NCI-H1436 (cell line): ENCODE data around the gene LRG1.
A peak's percentile ranks its signal among the peaks of the same experiment; 100 is the strongest.

Experiments
- DNase-seq: peaks from one replicate; lab custom pipeline; 2025; lab: John Stamatoyannopoulos, UW

LRG1 gene, protein sequence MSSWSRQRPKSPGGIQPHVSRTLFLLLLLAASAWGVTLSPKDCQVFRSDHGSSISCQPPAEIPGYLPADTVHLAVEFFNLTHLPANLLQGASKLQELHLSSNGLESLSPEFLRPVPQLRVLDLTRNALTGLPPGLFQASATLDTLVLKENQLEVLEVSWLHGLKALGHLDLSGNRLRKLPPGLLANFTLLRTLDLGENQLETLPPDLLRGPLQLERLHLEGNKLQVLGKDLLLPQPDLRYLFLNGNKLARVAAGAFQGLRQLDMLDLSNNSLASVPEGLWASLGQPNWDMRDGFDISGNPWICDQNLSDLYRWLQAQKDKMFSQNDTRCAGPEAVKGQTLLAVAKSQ

DNA sequence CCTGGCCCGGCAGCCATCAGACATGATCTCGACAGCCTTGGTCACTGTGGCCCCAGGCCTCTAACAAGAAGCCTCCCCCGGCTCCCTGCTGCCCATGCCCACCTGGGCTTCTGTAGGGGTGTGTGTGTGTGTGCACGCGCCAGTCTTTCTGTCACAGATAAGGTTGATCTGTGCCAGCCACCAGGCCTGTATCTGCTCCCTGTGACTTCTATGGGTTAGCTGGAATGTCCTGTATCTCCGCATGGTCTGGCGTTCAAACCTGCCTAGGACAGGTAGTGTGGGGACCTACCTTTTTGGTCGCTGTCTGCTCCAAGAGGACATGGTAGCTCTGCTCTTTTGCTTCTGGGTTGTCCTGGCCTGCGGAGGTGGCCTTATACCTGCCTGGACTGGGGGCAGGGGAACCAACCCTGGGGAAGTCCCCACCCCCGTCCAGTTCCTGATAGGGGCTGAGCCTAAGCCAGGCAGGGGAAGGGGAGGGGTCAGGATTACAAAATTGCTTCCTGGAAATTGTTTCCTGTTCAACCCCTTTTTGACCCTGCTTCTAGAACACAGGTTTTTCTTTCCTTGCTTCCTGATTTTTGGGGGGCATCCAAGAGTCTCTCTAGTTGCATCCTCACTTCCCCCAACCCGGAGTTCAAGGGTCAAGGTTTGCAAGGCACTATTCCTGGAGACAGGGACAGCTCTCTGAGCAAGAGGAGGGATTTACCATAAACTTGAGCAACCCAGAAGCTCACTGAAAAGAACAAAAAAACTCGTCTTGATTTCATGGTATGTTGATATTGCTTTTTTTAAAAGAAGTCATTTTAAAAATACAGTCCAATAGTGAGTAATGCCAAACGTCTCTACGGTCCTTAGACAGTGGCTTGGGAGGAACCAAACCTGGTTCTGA is at the start of gene LRG1:
Gene LRG1 (minus strand): TSS at position 344 of the 889 bp plus-strand sequence. CDS start 23 bp downstream, at position 321.
- DNase-seq: no peak

DNA sequence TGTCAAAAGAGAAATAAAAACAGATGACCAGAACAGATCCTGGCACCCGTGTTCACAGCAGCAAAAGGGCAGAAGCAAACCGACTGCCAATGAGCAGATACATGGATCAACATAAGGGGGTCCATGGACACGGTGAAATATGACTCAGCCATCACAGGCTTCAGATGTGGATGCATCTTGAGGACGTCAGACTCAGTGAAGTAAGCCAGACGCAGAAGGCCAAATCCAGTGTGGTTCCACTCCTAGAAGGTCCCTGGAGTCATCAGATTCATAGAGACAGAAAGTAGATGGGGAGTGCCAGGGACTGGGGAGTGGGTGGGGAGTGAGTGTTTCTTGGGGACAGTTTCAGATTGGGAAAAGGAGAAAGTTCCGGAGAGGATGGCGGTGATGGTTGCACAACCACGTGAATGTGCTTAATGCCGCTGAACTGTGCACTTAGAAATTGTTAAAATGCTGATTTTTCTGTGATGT is 48.5 kb upstream of the LRG1 start:
- DNase-seq: no peak

DNA sequence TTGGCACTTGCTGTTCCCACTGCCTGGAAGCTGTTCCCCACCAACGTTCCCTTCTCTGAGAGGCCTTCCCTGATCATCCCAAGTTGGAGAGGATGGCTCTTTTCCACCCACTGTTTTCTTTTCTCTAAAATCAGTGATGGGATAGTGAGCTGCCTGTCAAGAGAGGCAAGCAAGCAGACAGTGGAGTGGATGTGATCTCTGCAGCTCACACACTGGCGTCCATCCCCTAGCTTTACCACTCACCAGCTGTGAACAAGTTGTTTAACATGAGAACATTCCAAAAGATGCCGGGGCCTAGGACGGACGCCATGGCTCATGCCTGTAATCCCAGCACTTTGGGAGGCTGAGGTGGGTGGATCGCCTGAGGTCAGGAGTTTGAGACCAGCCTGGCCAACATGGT is 47.7 kb upstream of the LRG1 start:
- no peak for DNase-seq

DNA sequence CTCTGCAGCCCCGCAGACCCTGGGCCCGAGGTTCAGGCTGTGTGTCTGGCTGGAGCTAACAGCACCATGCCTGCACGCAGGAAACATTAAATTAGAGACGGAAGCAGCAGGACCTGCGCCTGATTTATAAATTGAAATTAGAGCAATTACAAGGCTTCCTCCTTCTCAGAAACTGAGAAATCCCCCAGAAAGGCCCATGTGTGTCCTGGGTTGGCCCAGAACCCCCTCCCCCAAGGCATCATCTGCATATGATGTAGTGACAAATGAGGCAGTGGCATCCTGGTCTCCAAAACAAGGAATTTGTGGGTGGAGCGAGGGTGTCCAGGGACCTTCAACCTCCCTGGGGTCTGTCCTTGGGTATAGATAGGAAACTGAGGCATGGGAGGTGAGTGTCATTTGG is 46.9 kb upstream of the LRG1 start:
- no peak for DNase-seq

DNA sequence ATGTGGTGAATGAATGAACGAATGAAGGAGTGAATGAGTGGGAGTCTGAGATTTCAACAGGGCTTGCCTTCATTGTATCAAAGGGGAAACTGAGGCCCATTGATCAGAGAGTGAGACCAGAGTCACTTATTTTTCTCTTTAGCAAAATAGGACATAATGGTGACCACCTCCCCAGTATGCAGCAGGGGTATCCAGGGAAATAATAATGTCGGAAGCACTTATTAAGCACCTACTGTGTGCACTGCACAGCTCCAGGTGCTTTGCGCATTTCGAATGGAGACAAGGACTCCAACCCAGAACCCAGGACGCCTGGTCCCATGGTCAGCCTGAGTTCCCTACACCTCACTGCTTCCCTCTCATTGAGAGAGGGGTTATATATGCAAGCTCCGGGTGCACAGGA is 46.4 kb upstream of the LRG1 start:
- no peak for DNase-seq

DNA sequence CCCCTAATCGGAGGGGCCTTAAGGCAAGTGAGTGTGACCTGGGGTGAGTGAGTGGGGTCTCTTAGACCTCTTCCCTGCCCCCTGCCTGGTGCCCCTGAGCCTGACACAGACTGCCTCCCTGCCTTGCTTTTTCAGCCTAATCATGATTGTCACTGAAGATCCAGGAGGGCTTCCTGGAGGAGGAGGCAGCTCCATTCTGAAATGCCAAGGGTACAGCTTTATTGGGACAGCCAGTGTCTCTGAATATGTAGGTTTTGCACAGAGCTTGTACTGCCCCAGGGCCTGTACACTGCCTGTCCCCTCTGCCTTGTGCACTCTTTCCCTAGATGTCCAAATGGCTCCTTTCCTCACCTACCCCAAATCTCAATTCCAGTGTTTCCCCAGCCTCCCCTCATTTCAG is 45.7 kb upstream of the LRG1 start:
- DNase-seq: no peak

DNA sequence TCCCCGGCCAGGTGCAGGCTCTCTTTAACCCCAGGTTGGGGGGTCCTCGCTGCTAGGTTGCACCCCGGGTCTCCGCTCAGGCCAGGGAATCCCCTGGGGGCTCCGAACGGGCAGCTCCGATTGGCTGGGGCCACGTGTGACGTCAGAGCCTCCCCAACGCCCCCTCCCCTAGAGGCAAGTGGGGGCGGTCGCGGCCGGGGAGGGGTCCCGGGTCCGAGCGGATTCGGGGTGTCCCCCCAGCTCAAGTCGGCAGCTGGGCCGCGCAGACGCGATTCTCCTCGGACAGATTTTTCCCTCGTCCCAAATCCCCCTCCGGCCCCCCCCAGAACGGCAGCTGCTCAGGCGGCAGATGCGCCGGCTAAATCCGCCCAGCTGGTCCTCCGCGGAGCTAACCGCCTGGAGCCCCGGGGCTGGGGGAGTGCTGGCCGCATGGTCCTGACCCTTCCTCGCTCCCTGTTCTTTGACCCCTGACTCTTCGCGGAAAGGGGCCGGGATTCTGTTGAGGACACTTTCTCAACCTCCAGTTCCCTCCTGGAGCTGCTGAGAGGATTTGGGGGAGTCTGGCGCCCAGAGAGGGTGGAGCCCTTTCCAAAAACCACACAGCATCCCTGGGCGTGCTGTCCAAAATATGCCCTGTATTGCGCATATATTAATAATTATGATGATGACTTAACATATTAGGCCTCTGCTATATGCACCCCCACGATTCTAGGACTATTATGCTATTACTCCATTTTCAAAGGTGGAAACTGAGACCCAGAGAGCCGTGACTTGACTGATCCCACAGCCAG is 45.0 kb upstream of the LRG1 start:
- no peak for DNase-seq

DNA sequence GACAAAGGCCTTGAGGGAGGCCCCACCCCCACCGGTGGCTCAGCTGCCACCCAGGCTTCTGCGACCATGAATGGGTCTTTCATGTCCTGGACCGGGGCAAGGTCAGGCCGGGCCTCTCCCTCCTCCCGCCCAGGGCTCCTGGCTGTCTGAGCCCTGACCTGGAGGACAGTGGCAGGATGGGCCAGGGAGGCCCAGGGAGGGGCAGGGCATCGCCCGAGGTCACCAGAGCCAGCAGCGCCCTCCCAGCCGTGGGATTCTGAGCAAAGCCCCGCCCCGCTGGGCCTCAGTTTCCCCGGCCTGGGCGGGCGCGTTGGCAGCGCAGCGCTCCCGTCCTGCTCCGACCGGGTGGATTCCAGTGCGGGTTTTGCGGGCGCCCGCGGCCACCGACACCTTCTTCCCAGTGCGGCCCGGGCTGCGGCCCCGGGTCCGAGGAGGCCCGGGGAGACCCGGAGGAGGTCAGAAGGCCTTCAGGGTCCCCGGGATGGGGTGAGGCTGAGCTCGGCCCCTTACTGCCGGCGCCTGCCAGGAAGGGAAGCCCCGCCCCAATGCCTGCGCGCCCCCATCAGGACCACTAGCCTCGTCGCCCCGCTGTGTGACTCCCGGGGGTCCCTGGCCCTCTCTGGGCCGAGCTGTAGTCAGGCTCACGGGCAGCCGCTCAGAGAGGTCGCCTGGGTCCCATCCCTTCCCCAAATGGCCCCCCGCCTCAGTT is 44.3 kb upstream of the LRG1 start:
- no peak for DNase-seq

DNA sequence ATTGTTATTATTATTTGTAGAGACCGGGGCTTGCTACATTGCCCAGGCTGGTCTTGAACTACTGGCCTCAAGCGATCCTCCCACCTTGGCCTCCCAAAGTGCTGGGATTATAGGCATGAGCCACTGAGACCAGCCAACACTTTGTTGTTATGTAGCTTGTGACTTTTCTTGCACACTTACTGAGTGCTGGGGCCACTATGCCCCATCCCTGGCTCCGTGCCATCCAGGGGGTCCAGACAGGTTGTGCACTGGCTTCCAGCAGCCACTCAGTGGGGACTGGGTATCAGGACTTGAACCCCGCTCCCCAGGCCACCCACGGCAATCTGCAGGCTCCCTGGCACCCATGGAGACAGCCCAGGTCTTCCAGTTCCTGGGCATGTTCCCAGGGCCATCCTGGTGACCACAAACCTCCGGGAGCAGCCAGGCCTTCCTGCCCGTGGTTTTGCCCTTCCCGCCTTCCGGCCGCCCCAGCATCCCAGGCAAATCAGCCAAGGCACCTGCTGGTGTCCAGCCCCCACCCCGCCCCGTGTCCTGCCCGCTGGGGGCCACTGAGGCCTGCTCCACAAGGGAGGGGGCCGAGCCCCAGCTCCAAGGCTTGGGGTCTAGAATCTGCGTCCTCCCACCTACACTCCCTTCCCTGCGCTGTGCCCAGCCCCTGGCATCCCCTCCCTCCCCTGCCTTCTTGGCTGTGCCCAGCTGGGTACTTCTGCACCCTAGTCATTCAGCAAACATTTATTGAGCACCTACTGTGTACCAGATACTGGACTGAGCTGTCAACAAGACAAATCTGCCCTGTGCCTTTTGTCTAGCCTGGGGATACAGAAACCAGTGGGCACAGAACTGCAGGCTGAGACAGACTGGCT is 43.4 kb upstream of the LRG1 start:
- no peak for DNase-seq

DNA sequence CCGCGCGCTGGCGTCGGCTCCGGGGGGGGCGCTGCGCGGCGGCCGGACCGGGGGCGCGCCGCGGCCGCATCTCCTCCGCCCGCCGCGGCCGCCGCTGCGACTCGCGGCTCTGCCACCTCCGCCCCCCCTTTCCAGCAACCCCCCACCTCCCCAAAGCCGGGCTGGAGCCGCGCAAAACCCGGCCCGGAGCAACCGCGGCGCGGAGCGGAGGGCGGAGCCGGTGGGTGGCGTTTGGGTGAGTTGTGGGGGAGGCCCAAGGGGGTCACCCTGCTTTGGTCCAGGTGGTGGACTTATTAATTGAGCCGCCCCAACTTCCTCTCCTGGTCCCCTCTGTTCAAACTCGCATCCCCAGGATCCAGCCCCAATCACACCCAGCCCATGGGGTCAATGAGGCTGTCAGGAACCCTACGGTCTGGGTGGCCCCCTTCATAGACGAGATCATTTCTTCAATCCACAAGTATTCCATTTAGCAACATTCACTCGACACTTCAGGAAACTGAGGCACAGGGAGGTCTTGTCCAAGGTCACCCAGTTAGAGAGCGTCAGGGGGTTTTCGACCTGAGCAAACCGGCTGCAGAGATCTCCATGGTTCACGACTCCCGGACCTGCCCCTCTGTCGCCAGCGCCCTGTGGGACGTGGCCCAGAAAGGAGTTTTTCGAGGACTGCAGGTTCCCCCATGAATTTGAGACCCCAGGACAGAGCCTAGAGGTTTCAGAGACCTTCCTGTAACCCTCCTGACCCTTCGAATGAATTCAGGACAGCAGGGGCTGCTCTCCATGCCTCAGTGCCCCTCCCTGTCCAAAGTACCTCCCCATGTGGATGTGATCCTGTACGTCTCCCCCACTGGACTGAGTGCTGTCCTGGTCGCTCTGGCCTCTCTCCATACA is 42.1 kb upstream of the LRG1 start:
- peak; percentile 22 for DNase-seq

DNA sequence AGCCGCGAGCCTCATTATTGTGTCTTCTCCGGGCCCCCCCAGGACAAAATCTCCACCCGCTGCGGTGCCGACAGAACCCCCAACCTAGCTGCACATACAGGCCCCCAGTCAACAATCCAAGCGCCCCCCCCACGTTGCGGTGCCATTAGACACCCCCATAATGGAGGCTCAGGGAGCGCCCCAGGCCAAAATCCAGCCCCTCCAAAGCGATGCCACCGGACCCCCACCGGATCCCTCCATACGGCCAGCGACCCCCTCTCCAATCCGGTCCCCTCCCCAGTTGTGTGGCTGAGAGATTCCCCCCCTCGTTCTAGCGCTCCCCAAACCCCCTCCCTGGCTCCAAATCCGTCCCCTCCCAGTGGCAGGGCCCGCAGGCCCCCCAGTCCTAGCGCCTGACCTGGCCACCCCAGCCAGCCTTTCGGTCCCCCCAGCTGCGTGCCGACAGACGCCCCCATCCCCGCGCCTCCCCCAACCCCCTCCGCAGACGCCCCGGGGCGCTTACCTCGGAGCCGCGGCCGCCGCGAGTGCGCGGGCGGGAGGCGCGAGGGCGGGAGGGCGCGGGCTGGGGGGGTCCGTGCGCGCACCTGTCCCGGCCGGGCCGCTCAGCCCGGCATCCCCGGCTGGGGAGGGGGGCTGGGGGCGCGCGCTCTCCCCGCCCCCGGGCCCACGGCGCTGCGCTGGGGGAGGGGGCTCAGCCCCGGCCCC is 41.3 kb upstream of the LRG1 start:
- no peak for DNase-seq

DNA sequence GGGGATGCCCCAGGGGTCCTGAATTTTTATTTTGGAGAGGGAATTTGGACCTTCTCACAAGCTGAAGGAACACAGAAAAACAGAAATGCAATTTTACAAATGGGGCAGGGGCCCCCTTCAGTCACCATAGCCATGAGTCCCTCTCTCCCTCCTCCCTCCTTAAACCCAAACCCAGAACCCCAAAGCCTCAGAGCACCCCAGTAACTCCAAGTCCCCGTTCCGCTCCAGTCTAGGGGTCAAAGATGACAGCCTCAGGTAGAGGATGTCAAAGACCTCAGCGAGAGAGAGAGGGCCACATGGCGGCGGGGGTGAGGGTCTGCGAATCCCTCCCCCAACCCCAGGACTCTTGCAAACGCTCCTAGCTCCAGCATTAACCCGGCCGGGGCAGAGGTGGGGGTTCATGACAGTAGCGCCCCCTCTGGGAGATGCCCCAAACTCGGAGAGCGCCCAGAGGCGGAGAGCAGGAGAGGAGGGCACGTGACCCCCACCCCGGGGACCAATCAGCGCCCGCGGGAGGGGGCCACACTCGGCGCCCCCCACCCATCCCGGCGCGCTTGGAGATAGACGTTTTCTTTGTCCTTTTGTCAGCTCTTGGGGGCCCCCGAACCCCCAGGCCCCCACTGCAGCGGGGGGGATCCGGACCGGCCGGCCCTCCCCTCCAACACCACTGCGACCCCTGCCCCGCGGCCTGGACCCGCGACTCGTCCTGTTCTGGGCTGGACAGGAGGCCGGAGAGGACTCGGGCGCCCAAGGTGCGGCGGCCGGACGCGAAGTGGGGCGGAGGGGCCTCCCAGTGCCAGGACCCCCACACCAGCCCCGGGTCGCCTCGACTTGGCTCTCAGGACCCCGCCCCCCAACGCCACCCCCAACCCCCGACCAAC is 40.4 kb upstream of the LRG1 start:
- no peak for DNase-seq

DNA sequence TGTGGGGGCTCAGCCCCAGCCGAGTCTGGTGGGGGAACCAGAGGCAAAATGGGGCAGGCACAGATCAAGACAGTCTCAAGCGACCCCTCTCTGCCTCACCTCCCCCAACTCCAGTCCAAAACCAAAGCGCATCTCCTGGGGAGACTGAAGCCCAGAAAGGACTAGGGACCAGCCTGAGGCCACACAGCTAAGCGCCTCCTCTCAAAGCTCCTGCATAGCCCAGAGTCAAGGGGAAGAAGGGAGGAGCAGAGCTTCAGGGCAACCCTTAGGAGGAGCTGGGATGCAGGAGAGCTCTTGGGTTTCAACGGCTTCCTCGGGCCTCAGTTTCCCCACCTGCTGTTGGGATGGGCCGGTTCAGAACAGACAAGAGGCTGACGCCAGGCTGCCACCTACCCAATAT is 39.6 kb upstream of the LRG1 start:
- no peak for DNase-seq

DNA sequence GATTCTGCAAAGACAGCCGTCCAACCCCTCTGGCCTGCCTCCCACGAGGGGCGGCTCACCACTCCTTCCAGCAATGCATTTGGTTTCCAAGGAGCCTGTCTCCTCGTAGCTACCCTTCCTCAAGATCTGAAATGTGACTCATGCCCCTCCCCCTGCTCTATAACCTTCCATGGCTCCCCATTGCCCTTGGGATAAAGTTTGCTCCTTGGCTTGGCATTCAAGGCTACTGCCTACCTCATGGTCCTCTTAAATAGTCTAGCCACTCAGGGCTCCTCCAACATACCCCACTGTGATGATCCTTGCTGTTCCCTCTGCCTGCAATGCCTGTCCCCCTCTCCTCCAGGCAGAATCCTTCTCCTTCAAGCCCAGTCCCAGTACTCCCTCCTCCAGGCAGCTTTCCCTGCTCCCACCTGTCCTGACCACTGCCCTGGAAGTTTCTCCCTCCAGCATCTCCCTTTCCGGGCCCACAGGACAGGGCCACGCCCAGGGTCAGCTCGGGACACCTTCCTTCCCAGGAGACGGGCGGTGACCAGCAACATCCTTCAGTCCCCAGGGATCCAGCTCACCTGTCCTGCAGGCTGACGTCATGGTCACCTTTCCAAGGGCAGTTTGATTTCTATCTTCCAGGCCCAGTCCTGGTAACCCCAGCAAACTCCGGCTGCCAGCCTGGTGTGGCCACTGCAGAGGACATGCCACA is 38.9 kb upstream of the LRG1 start:
- no peak for DNase-seq

DNA sequence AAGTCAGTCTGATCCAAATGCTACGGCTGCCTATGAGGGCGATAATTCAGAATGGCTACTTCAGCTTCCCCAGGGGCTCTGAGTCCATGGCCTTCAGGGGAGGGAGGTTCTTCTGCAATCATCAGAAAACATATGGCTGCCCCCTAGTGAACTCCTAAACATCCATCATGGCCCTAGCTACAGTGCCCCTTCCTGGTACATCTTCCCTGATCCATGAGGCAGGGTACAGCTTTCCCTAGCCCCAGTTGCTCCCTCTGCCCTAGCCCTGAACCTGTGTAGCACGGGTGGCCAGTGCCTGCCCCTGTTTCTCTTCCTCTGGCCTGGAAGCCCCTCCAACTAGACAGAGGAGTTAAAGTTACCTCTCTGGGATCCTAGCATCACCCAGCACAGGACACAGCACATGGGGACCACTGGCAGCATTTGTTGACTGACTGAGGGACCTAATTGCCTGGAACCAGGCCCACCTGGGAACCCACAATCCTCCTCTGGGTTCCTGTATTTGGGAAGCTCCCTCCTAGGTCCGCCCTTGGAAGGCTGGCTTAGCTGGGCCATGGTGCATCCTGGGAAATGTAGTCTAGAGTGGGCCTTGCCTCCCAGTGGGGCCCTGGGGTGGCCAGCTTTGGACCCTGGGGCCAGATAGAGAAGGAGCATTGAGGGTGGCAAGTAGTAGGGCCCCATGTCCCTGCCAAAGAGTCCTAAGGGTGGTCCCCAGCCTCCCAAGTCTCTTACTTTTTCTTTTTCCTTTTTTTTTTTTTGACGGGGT is 37.4 kb upstream of the LRG1 start:
- DNase-seq: no peak
